Measurements from ENCODE around the gene HIBADH.
"Not testable (repeated sequence)": the region's sequence is repeated elsewhere in the genome, so short reads cannot be mapped to it uniquely, and the experiment has no call there.

HIBADH gene

GRCh38 chr7:27678617-27679260 is 16.1 kb upstream of the HIBADH start:
- DNase-seq (ENCODE audit: low read depth, low spot score) = no peak

- DNase-seq (ENCODE audit: low read depth, low spot score) = no peak
These were observed 15.4 kb upstream of the HIBADH start for GRCh38 chr7:27677912-27678612.

- not testable (repeated sequence) for DNase-seq (ENCODE audit: low read depth, low spot score)
These were observed 11.4 kb upstream of the HIBADH start for GRCh38 chr7:27674126-27674525.

GRCh38 chr7:27671675-27672074 is 9.0 kb upstream of the HIBADH start:
- no peak for DNase-seq (ENCODE audit: low read depth, low spot score)

GRCh38 chr7:27670676-27671075 is 8.0 kb upstream of the HIBADH start:
- no peak for DNase-seq (ENCODE audit: low read depth, low spot score)

GRCh38 chr7:27670177-27670576 is 7.5 kb upstream of the HIBADH start:
- no peak for DNase-seq (ENCODE audit: low read depth, low spot score)

- no peak for DNase-seq (ENCODE audit: low read depth, low spot score)
These were observed 2.8 kb upstream of the HIBADH start for GRCh38 chr7:27665531-27665930.

GRCh38 chr7:27663989-27664331 is 1.3 kb upstream of the HIBADH start:
- no peak for DNase-seq (ENCODE audit: low read depth, low spot score)

GRCh38 chr7:27661811-27662489 is 733 bp downstream of the HIBADH start:
- no peak for DNase-seq (ENCODE audit: low read depth, low spot score)

GRCh38 chr7:27656724-27657123 is 6.0 kb downstream of the HIBADH start:
- DNase-seq (ENCODE audit: low read depth, low spot score) = no peak

GRCh38 chr7:27655184-27655583 is 7.5 kb downstream of the HIBADH start:
- no peak for DNase-seq (ENCODE audit: low read depth, low spot score)

GRCh38 chr7:27652518-27652917 is 10.2 kb downstream of the HIBADH start:
- no peak for DNase-seq (ENCODE audit: low read depth, low spot score)

- DNase-seq (ENCODE audit: low read depth, low spot score) = no peak
These were observed 11.0 kb downstream of the HIBADH start for GRCh38 chr7:27651702-27652101.

- DNase-seq (ENCODE audit: low read depth, low spot score) = no peak
These were observed 12.4 kb downstream of the HIBADH start for GRCh38 chr7:27650283-27650682.

- DNase-seq (ENCODE audit: low read depth, low spot score) = no peak
These were observed 15.2 kb downstream of the HIBADH start for GRCh38 chr7:27647489-27647888.

- DNase-seq (ENCODE audit: low read depth, low spot score) = no peak
These were observed 15.6 kb downstream of the HIBADH start for GRCh38 chr7:27647046-27647445.

- no peak for DNase-seq (ENCODE audit: low read depth, low spot score)
These were observed 20.4 kb downstream of the HIBADH start for GRCh38 chr7:27642271-27642670.

- DNase-seq (ENCODE audit: low read depth, low spot score) = no peak
These were observed 21.0 kb downstream of the HIBADH start for GRCh38 chr7:27641581-27642230.

GRCh38 chr7:27640884-27641574 is 21.7 kb downstream of the HIBADH start:
- peak; percentile 84 for DNase-seq (ENCODE audit: low read depth, low spot score)

GRCh38 chr7:27639851-27640250 is 22.8 kb downstream of the HIBADH start:
- DNase-seq (ENCODE audit: low read depth, low spot score) = no peak

- DNase-seq (ENCODE audit: low read depth, low spot score) = not testable (repeated sequence)
These were observed 23.6 kb downstream of the HIBADH start for GRCh38 chr7:27639048-27639447.

Measured in brain pericyte (primary cell).